Vagina (tissue), 2 donors: ENCODE data around the gene UQCR11.

Experiments
- CTCF ChIP-seq, 3 experiments: fragments of 450-650 bp in 2 of 3; fragments of 200-600 bp in 1 of 3; sonication (generic) in 1 of 3; IDR thresholded peaks; one replicate each; pipeline ENCODE4 v1.5.1; 2017 to 2019; ENCODE audit warnings: antibody characterized with exemption in 3 of 3, mild to moderate bottlenecking in 2 of 3, moderate library complexity in 2 of 3
- POLR2A ChIP-seq, 2 donors: fragments of 450-650 bp; IDR thresholded peaks; one replicate each; pipeline ENCODE4 v1.6.1; 2017; ENCODE audit warnings: antibody characterized with exemption in 2 of 2, mild to moderate bottlenecking in 2 of 2, moderate library complexity in 2 of 2

GRCh38 chr19:1649706-1650649, 44.7 kb upstream of the UQCR11 start:
- TF ChIP-seq CTCF (IDR thresholded peaks at IDR 0.05) (no peak), POLR2A (IDR thresholded peaks at IDR 0.05) (no peak)
